GM12878 (cell line): ENCODE results near the gene CSRP3. TPM values are rescaled to one million over a fixed set of nuclear protein-coding genes. Genes with fewer than 3 reads are reported as not detected.

Source experiments
- ATAC-seq: fragments of 200-7000 bp; cut with Tn5 transposase; 3 replicates; pipeline ENCODE4 v1.9.1; 2020; ENCODE audit warnings: mild to moderate bottlenecking, moderate library complexity
- BruUV-seq: library from RNA; stranded (reverse); fragments of 400-500 nt; replicated peaks from 2 replicates; lab custom pipeline; 2021; lab: Mats Ljungman, UMichigan
- CTCF ChIA-PET: fragments of 300-600 bp; sonication (Branson Sonifier 250); formaldehyde crosslinking; extraction: SDS; loops from one replicate; lab custom pipeline; 2021; ENCODE audit warnings: inconsistent platforms; lab: Yijun Ruan, JAX
- POLR2A ChIA-PET: fragments of 350-600 bp; formaldehyde crosslinking; extraction: SDS; loops from one replicate; lab custom pipeline; 2021; ENCODE audit warnings: inconsistent platforms; lab: Charles Lee
- RAD21 ChIA-PET: fragments of 300-600 bp; sonication (Branson Sonifier 250); formaldehyde crosslinking; loops from one replicate; lab custom pipeline; 2023; ENCODE audit warnings: antibody characterized with exemption; ENCODE audit not compliant: unreplicated experiment; lab: Charles Lee
- SMC1A ChIA-PET: fragments of 300-600 bp; sonication (Branson Sonifier 250); formaldehyde crosslinking; loops from one replicate; lab custom pipeline; 2023; ENCODE audit not compliant: unreplicated experiment, uncharacterized antibody; lab: Charles Lee
- DNase-seq: peaks from one replicate; pipeline ENCODE4 v3.0.0-alpha.2; 2011; ENCODE audit warnings: low read depth, low spot score
- FAIRE-seq: peaks from 3 replicates; lab custom pipeline; 2011; peaks lifted over from hg19 to GRCh38; lab: Jason Lieb, UNC
- H2AFZ ChIP-seq: 2 replicates; pipeline ENCODE4 v1.6.0; 2011; ENCODE audit warnings: low read depth, low read length, control low read depth; ENCODE audit not compliant: control insufficient read depth
- H3K27ac ChIP-seq: 2 replicates; pipeline ENCODE4 v1.5.1; 2011; ENCODE audit warnings: control low read depth; ENCODE audit not compliant: control insufficient read depth, insufficient read depth
- H3K27me3 ChIP-seq, 2 experiments: replicated peaks in 1 of 2; 2 replicates each; pipeline versions ENCODE4 v1.6.0 to v1.6.1; 2011; ENCODE audit warnings: low read length in 1 of 2; ENCODE audit not compliant: control insufficient read depth in 2 of 2, insufficient read depth in 2 of 2
- H3K36me3 ChIP-seq, 2 experiments: 2 replicates each; pipeline ENCODE4 v1.5.1; 2011; ENCODE audit warnings: low read length in 1 of 2; ENCODE audit not compliant: control insufficient read depth in 2 of 2, insufficient read depth in 2 of 2
- H3K4me1 ChIP-seq: 2 replicates; pipeline ENCODE4 v1.6.1; 2011; ENCODE audit warnings: mild to moderate bottlenecking, low read length, moderate library complexity, mixed read lengths; ENCODE audit not compliant: control insufficient read depth, insufficient read depth
- H3K4me2 ChIP-seq: 2 replicates; pipeline ENCODE4 v1.6.0; 2011; ENCODE audit warnings: control low read depth; ENCODE audit not compliant: control insufficient read depth, insufficient read depth
- H3K4me3 ChIP-seq: fragments of 200-600 bp; sonication (generic); 2 replicates; pipeline ENCODE4 v1.5.1; 2016
- H3K79me2 ChIP-seq: 2 replicates; pipeline ENCODE4 v1.6.0; 2011; ENCODE audit warnings: low read length; ENCODE audit not compliant: control insufficient read depth, insufficient read depth
- H3K9ac ChIP-seq: 2 replicates; pipeline ENCODE4 v1.8.0; 2011; ENCODE audit warnings: low read length, control low read depth, mixed read lengths; ENCODE audit not compliant: control insufficient read depth, insufficient read depth
- H3K9me3 ChIP-seq: replicated peaks from 3 replicates; pipeline ENCODE4 v1.5.1; 2011; ENCODE audit warnings: mild to moderate bottlenecking, low read length; ENCODE audit not compliant: control insufficient read depth, insufficient read depth
- H4K20me1 ChIP-seq: 2 replicates; pipeline ENCODE4 v1.6.0; 2011; ENCODE audit not compliant: control insufficient read depth, insufficient read depth
- BHLHE40 ChIP-seq, 2 experiments: fragments of 450-650 bp in 1 of 2; IDR thresholded peaks; 2 replicates each; pipeline ENCODE4 v1.6.1; 2011 to 2017; ENCODE audit warnings: low read depth in 2 of 2, borderline replicate concordance in 1 of 2, improper control_type of control experiment in 1 of 2, low read length in 1 of 2, mild to moderate bottlenecking in 1 of 2
- CEBPZ ChIP-seq: fragments of 150-350 bp; IDR thresholded peaks from 2 replicates; pipeline ENCODE4 v1.6.1; 2016; ENCODE audit warnings: low read depth, low read length
- CREM ChIP-seq: IDR thresholded peaks from 2 replicates; pipeline ENCODE4 v1.6.1; 2014; ENCODE audit warnings: antibody characterized with exemption, low read depth
- IRF4 ChIP-seq: IDR thresholded peaks from 2 replicates; pipeline ENCODE4 v1.6.1; 2011; ENCODE audit warnings: low read depth, low read length
- IRF5 ChIP-seq: fragments of 450-650 bp; IDR thresholded peaks from 2 replicates; pipeline ENCODE4 v1.6.1; 2017; ENCODE audit warnings: borderline replicate concordance
- LARP7 ChIP-seq: fragments of 450-650 bp; IDR thresholded peaks from 2 replicates; pipeline ENCODE4 v1.6.1; 2017; ENCODE audit warnings: mild to moderate bottlenecking
- NBN ChIP-seq: fragments of 450-650 bp; IDR thresholded peaks from 2 replicates; pipeline ENCODE4 v1.6.1; 2016
- NFYA ChIP-seq: IDR thresholded peaks from 2 replicates; pipeline ENCODE4 v1.6.1; 2011; ENCODE audit warnings: low read depth, mild to moderate bottlenecking, low read length, improper control_type of control experiment, borderline replicate concordance
- RAD51 ChIP-seq: fragments of 450-650 bp; IDR thresholded peaks from 2 replicates; pipeline ENCODE4 v1.6.1; 2016; ENCODE audit warnings: moderate library complexity, mild to moderate bottlenecking, inconsistent platforms
- SUPT20H ChIP-seq: IDR thresholded peaks from 2 replicates; pipeline ENCODE4 v1.6.1; 2011; ENCODE audit warnings: low read depth, mild to moderate bottlenecking, low read length, moderate library complexity, borderline replicate concordance; ENCODE audit not compliant: control insufficient read depth
- USF2 ChIP-seq: IDR thresholded peaks from 2 replicates; pipeline ENCODE4 v1.6.1; 2011; ENCODE audit warnings: low read depth, low read length, improper control_type of control experiment, borderline replicate concordance
- ZNF274 ChIP-seq: IDR thresholded peaks from one replicate; pipeline ENCODE4 v1.8.0; 2011; ENCODE audit not compliant: insufficient read length, insufficient read depth
- WGBS: methylation state at CpG from one replicate; pipeline ENCODE4 v1.1.6; 2016; ENCODE audit warnings: low lambda C conversion rate; ENCODE audit not compliant: insufficient replicate concordance, insufficient coverage; ENCODE audit errors: missing lambda C conversion rate; 5-methylcytosine and 5-hydroxymethylcytosine counted together
- in situ Hi-C: fragments of 300-500 bp; cut with MboI; formaldehyde crosslinking; loops from 9 replicates; pipeline ENCODE4 v1.14.3; 2018; ENCODE audit warnings: mixed read lengths
- intact Hi-C: fragments of 100-400 bp; cut with micrococcal nuclease; formaldehyde crosslinking; loops from one replicate; pipeline ENCODE4 v1.14.2; 2022; ENCODE audit not compliant: unreplicated experiment
- polyA plus RNA-seq, 11 experiments: library from polyadenylated mRNA; depleted of rRNA in 4 of 11; unstranded in 6 of 11; stranded (reverse) in 5 of 11; fragments of >200 nt; fragmentation: Nextera tagmentation in 4 of 11; fragmentation: Illumina TruSeq in 1 of 11; extraction: Ambion mirVana in 4 of 11; extraction: Trizol in 1 of 11; gene quantifications; 1 replicate in 1 of 11; 2 replicates in 10 of 11; pipeline versions ENCODE4 v1.2.1 to v1.2.3, GENCODE V29; 2011 to 2016; ENCODE audit warnings: inconsistent platforms in 2 of 11, missing spikeins in 2 of 11, low read depth in 1 of 11
- total RNA-seq, 4 experiments: library from RNA; depleted of rRNA in 3 of 4; stranded (reverse); fragments of >200 nt in 3 of 4; fragmentation: Illumina TruSeq in 1 of 4; extraction: Trizol in 1 of 4; gene quantifications; 2 replicates each; pipeline versions ENCODE4 v1.2.1 to v1.2.3, GENCODE V29; 2013 to 2021

Gene CSRP3
- total and polyA plus RNA-seq, 10 of the 15 experiments (the other 5 are each of a cell fraction or from before 2014, with no cell fraction given): not detected

GRCh38 chr11:19237813-19238212 is 36.0 kb upstream of the CSRP3 start (continued):
- TF ChIP-seq SUPT20H (no peak), NBN (no peak), NFYA (no peak), CREM (no peak), IRF5 (no peak), ZNF274 (no peak), USF2 (no peak)

GRCh38 chr11:19237381-19237780 is 35.6 kb upstream of the CSRP3 start:
- TF ChIP-seq LARP7 (no peak), IRF4 (no peak), RAD51 (no peak), BHLHE40 (IDR thresholded peaks at IDR 0.05; ENCODE audit: borderline replicate concordance in 1 of 2, low read depth in 2 of 2, low read length in 1 of 2) (no peak), CEBPZ (no peak), ZNF274 (no peak)
- TF ChIP-seq, all 136 proteins: peak for 0
- ChIA-PET CTCF (interaction anchor here (2.2 kb wide), 1 partner anchor 167 kb away, joined by 6 read pairs; no protein-coding TSS in a partner anchor), RAD21 (no interaction called here), SMC1A (interaction anchor here (0.6 kb wide), 1 partner anchor 17 kb away, joined by 3 read pairs; no protein-coding TSS in a partner anchor), POLR2A (no interaction called here)
- no peak for FAIRE-seq
- Histone ChIP-seq H3K9me3 (no peaks in the 10 kb centered on the region), H3K36me3 (peaks cover 4 to 13% of the 10 kb centered on the region in 2 experiments), H4K20me1 (no peaks in the 10 kb centered on the region), H3K79me2 (peaks cover 29% of the 10 kb centered on the region), H3K4me2 (no peak overlapping the region), H2AFZ (no peak overlapping the region), H3K9ac (no peak overlapping the region), H3K4me1 (peaks cover 9% of the 10 kb centered on the region), H3K27me3 (no peaks in the 10 kb centered on the region), H3K4me3 (no peak overlapping the region), H3K27ac (no peak overlapping the region)
- no peak for DNase-seq
- WGBS: 99% methylated on average over 8 of the region's 8 CpGs
- ATAC-seq: no peak
- in situ Hi-C loops: no loop called here
- BruUV-seq: no TSS peak
- intact Hi-C loops: no loop called here
